KMS-11 (cell line): Measurements from ENCODE around the gene LCE3D.
A peak's percentile ranks its signal among the peaks of the same experiment; 100 is the strongest.

Experiments
- H2AFZ ChIP-seq: fragments of 200-600 bp; sonication (generic); 2 replicates; pipeline ENCODE4 v1.6.1; 2016; ENCODE audit warnings: antibody characterized with exemption, mixed run types, low read depth
- H3K27ac ChIP-seq: fragments of 200-600 bp; sonication (generic); 2 replicates; pipeline ENCODE4 v1.6.1; 2016; ENCODE audit warnings: mild to moderate bottlenecking, mixed run types
- H3K27me3 ChIP-seq: fragments of 200-600 bp; sonication (generic); 2 replicates; pipeline ENCODE4 v1.6.1; 2017; ENCODE audit warnings: mild to moderate bottlenecking, low read depth, mixed run types, moderate library complexity; ENCODE audit not compliant: insufficient read depth
- H3K36me3 ChIP-seq: fragments of 200-600 bp; sonication (generic); 2 replicates; pipeline ENCODE4 v1.6.1; 2017; ENCODE audit warnings: mild to moderate bottlenecking, mixed run types; ENCODE audit not compliant: insufficient read depth
- H3K4me1 ChIP-seq: fragments of 200-600 bp; sonication (generic); 2 replicates; pipeline ENCODE4 v1.6.1; 2016; ENCODE audit warnings: mild to moderate bottlenecking, low read depth, mixed run types; ENCODE audit not compliant: poor library complexity, severe bottlenecking
- H3K4me2 ChIP-seq: fragments of 200-600 bp; sonication (generic); 2 replicates; pipeline ENCODE4 v1.7.0; 2016; ENCODE audit warnings: mild to moderate bottlenecking, mixed run types
- H3K4me3 ChIP-seq: fragments of 200-600 bp; sonication (generic); IDR thresholded peaks from 2 replicates; pipeline ENCODE4 v1.6.1; 2017; ENCODE audit warnings: low read depth, low read length, mixed read lengths; ENCODE audit not compliant: insufficient read depth
- H3K79me2 ChIP-seq: fragments of 200-600 bp; sonication (generic); 2 replicates; pipeline ENCODE4 v1.6.1; 2016; ENCODE audit warnings: low read depth, mixed run types; ENCODE audit not compliant: insufficient read depth
- H3K9ac ChIP-seq: fragments of 200-600 bp; sonication (generic); 2 replicates; pipeline ENCODE4 v1.6.1; 2016; ENCODE audit warnings: mild to moderate bottlenecking, mixed run types
- H4K20me1 ChIP-seq: fragments of 200-600 bp; sonication (generic); 2 replicates; pipeline ENCODE4 v1.6.1; 2016; ENCODE audit warnings: mild to moderate bottlenecking, mixed run types; ENCODE audit not compliant: insufficient read depth
- TF ChIP-seq, protein P1 (sequence below): fragments of 200-600 bp; sonication (generic); conservative IDR thresholded peaks from 2 replicates; pipeline ENCODE4 v1.6.1; 2017; ENCODE audit warnings: low read depth, mild to moderate bottlenecking, antibody characterized with exemption, low read length, moderate library complexity, mixed read lengths

LCE3D gene

DNA sequence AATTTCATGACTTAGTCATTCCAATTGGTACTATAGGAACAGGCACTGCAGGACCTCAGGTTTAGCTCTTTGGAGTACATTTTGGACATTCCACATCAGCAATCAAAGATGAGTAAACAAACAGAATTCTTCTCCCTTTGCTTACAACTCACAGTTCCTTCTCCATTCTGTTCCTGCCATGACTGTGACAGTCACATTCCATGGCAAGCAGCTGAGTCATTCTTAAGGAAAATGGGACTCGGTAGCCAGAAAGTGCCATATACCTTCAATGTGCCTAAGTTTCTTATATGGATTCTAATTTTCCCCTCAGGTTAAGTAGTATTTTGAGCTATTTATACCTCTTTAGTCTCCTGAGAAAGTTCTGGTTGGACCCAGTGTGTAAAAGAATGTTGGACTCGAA, 40.4 kb downstream of the LCE3D start:
- H2AFZ ChIP-seq = no peak overlapping the region
- H3K4me2 ChIP-seq = no peak overlapping the region
- no peak overlapping the region for H3K9ac ChIP-seq
- H3K4me1 ChIP-seq = no peaks in the 10 kb centered on the region
- H3K27me3 ChIP-seq = no peaks in the 10 kb centered on the region
- H3K4me3 ChIP-seq = no peak overlapping the region
- H4K20me1 ChIP-seq = no peaks in the 10 kb centered on the region
- no peaks in the 10 kb centered on the region for H3K79me2 ChIP-seq
- H3K36me3 ChIP-seq = no peaks in the 10 kb centered on the region
- TF ChIP-seq, protein P1, sequence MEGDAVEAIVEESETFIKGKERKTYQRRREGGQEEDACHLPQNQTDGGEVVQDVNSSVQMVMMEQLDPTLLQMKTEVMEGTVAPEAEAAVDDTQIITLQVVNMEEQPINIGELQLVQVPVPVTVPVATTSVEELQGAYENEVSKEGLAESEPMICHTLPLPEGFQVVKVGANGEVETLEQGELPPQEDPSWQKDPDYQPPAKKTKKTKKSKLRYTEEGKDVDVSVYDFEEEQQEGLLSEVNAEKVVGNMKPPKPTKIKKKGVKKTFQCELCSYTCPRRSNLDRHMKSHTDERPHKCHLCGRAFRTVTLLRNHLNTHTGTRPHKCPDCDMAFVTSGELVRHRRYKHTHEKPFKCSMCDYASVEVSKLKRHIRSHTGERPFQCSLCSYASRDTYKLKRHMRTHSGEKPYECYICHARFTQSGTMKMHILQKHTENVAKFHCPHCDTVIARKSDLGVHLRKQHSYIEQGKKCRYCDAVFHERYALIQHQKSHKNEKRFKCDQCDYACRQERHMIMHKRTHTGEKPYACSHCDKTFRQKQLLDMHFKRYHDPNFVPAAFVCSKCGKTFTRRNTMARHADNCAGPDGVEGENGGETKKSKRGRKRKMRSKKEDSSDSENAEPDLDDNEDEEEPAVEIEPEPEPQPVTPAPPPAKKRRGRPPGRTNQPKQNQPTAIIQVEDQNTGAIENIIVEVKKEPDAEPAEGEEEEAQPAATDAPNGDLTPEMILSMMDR = no peak
- H3K27ac ChIP-seq = no peak overlapping the region

GRCh38 chr1:152537496-152537895, 42.8 kb downstream of the LCE3D start:
- Histone ChIP-seq H2AFZ (no peak overlapping the region), H3K27me3 (no peaks in the 10 kb centered on the region), H3K4me2 (no peak overlapping the region), H3K27ac (no peak overlapping the region), H3K9ac (no peak overlapping the region), H4K20me1 (no peaks in the 10 kb centered on the region), H3K36me3 (no peaks in the 10 kb centered on the region), H3K4me3 (no peak overlapping the region), H3K4me1 (no peaks in the 10 kb centered on the region), H3K79me2 (no peaks in the 10 kb centered on the region)
- TF ChIP-seq, protein P1 = no peak

DNA sequence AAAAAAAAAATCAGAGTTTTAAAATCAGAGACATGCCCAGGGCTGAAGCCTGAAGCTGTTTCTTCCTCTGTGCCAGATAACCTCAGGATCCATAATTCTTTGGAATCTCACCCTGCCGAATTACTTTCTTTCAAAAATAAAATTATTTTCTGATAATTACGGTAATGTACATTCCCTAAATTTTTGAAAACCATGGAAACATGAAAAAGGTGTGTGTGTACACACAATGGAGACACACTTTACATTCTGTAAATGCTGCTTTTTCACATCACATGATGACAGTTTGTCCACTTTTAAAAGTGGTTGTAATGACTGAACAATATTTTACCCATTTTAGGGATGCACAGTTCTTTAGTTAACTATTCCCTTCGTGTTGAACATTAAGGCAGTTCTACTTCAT, 44.5 kb downstream of the LCE3D start:
- no peak overlapping the region for H3K4me2 ChIP-seq
- no peaks in the 10 kb centered on the region for H4K20me1 ChIP-seq
- H3K4me3 ChIP-seq = no peak overlapping the region
- no peak overlapping the region for H2AFZ ChIP-seq
- no peaks in the 10 kb centered on the region for H3K79me2 ChIP-seq
- no peaks in the 10 kb centered on the region for H3K36me3 ChIP-seq
- no peaks in the 10 kb centered on the region for H3K27me3 ChIP-seq
- no peaks in the 10 kb centered on the region for H3K4me1 ChIP-seq
- H3K9ac ChIP-seq = no peak overlapping the region
- no peak overlapping the region for H3K27ac ChIP-seq
- TF ChIP-seq, protein P1 = no peak

GRCh38 chr1:152533327-152533938, 46.9 kb downstream of the LCE3D start:
- H3K27me3 ChIP-seq = no peaks in the 10 kb centered on the region
- TF ChIP-seq, protein P1 = peak; percentile 100

More at GRCh38 chr1:152533327-152533938, 46.9 kb downstream of the LCE3D start:
- Histone ChIP-seq H3K9ac (no peak overlapping the region), H3K27ac (no peak overlapping the region), H2AFZ (no peak overlapping the region), H3K4me2 (no peak overlapping the region), H3K36me3 (no peaks in the 10 kb centered on the region), H3K4me1 (no peaks in the 10 kb centered on the region), H3K79me2 (no peaks in the 10 kb centered on the region), H3K4me3 (no peak overlapping the region), H4K20me1 (no peaks in the 10 kb centered on the region)
